Prostate gland (tissue), 2 donors: ENCODE measurements around the gene KIAA1614. TPM values are rescaled to one million over a fixed set of nuclear protein-coding genes. Genes with fewer than 3 reads are reported as not detected.

Source experiments
- DNase-seq: peaks from one replicate; pipeline ENCODE4 v3.0.0-alpha.2; 2019; ENCODE audit warnings: low spot score
- H3K27ac ChIP-seq, 2 donors: fragments of 200-600 bp; sonication (generic); 2 replicates each; pipeline ENCODE4 v1.5.1; 2017 to 2019
- H3K27me3 ChIP-seq: fragments of 200-600 bp; sonication (generic); replicated peaks from 2 replicates; pipeline ENCODE4 v1.5.1; 2019; ENCODE audit not compliant: insufficient read depth
- H3K36me3 ChIP-seq, 2 donors: fragments of 200-600 bp; sonication (generic); 1 replicate in 1 of 2; 2 replicates in 1 of 2; pipeline versions ENCODE4 v1.5.1 to v1.8.1; 2017 to 2019
- H3K4me1 ChIP-seq: fragments of 200-600 bp; sonication (generic); replicated peaks from 2 replicates; pipeline ENCODE4 v1.5.1; 2019
- H3K4me3 ChIP-seq, 2 donors: fragments of 200-600 bp; sonication (generic); 2 replicates each; pipeline ENCODE4 v1.5.1; 2017 to 2019
- H3K9me3 ChIP-seq: fragments of 200-600 bp; sonication (generic); 2 replicates; pipeline ENCODE4 v1.5.1; 2017
- CTCF ChIP-seq, 4 experiments: fragments of 200-600 bp in 2 of 4; fragments of 450-650 bp in 2 of 4; sonication (generic) in 2 of 4; IDR thresholded peaks; 1 replicate in 3 of 4; 2 replicates in 1 of 4; pipeline ENCODE4 v1.5.1; 2016 to 2019; ENCODE audit warnings: antibody characterized with exemption in 4 of 4, mild to moderate bottlenecking in 2 of 4, moderate library complexity in 2 of 4
- POLR2A ChIP-seq: fragments of 450-650 bp; IDR thresholded peaks from one replicate; pipeline ENCODE4 v1.6.1; 2016; ENCODE audit warnings: antibody characterized with exemption, mild to moderate bottlenecking
- POLR2AphosphoS5 ChIP-seq: sonication (generic); formaldehyde crosslinking; IDR thresholded peaks from one replicate; pipeline ENCODE4 v1.6.1; 2017; ENCODE audit warnings: antibody characterized with exemption
- WGBS: methylation state at CpG from one replicate; pipeline ENCODE4 v1.1.5; 2018; 5-methylcytosine and 5-hydroxymethylcytosine counted together
- intact Hi-C: fragments of 100-400 bp; cut with DNase I; formaldehyde crosslinking; loops from one replicate; pipeline ENCODE4 v1.14.2; 2022
- total RNA-seq, 2 donors: library from RNA; depleted of rRNA; stranded (reverse); fragments of >200 nt; gene quantifications; one replicate each; pipeline ENCODE4 v1.1.0, GENCODE V29; 2016

The KIAA1614 gene
- total RNA-seq, 2 donors from 2014 or later = 3.7 to 6.4 TPM

DNA sequence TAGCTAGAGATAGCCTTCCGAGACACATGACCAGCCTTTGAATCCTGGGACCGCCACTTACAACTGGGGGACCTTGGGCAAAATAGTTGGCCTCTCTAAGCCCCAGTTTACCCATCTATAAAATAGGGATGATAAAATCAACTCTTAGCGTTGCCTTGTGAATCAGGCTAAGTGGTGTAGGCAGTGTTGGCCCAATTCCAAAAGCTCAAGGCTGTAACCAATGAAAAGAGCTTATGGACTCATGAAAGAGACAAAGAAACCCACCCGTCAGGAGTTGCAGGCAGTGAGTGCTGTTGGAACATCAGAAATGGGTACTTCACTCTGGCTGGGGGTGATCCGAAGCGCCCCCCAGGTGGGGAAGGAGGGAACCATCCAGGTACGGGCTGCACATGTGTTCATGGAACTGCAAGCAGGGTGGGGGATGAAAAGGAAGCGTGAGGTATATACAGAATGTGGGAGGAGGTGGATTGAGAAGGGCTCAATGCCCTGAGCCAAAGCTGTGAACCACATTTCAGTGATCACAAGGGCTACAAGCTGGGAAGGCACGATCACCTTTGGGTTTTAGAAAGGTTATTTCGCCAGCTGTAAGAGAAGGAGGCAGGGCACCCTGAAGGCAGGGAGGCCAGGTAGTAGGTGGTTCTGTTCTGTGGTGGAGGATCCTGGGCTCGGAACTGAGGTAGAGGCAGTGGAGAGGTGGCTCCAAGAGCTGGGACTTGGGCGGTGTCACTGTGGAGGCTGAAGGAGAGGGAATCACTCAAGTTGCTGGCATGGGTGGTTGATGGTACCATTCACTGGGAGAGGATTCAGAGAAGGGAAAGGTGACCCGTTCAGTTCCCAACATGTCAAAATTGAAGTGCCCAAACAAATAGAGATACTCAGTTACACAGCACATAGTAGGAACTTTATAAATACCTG lies 11.4 kb upstream of the KIAA1614 start:
- Histone ChIP-seq H3K4me1 (no peaks in the 10 kb centered on the region), H3K27me3 (no peaks in the 10 kb centered on the region), H3K36me3 (no peaks in the 10 kb centered on the region), H3K9me3 (no peaks in the 10 kb centered on the region), H3K27ac (no peak overlapping the region), H3K4me3 (no peak overlapping the region)
- TF ChIP-seq POLR2A = no peak
- TF ChIP-seq POLR2AphosphoS5 = no peak
- TF ChIP-seq CTCF (IDR thresholded peaks at IDR 0.05) = no peak
- DNase-seq = no peak
- 76% methylated on average over 13 of the region's 13 CpGs for WGBS
- intact Hi-C loops = no loop called here

GRCh38 chr1:180902541-180902940 lies 10.2 kb upstream of the KIAA1614 start:
- H3K4me3 ChIP-seq = no peak overlapping the region
- DNase-seq = no peak
- H3K27me3 ChIP-seq = no peaks in the 10 kb centered on the region
- intact Hi-C loops = no loop called here
- TF ChIP-seq POLR2A (no peak), POLR2AphosphoS5 (no peak), CTCF (IDR thresholded peaks at IDR 0.05) (no peak)
- H3K9me3 ChIP-seq = no peaks in the 10 kb centered on the region
- no peaks in the 10 kb centered on the region for H3K36me3 ChIP-seq
- H3K27ac ChIP-seq = no peak overlapping the region
- WGBS = 68% methylated on average over 3 of the region's 3 CpGs
- H3K4me1 ChIP-seq = no peaks in the 10 kb centered on the region

- no peak overlapping the region for H3K27ac ChIP-seq
- H3K9me3 ChIP-seq = no peaks in the 10 kb centered on the region
- H3K4me3 ChIP-seq = no peak overlapping the region
- no peaks in the 10 kb centered on the region for H3K36me3 ChIP-seq
- H3K27me3 ChIP-seq = no peaks in the 10 kb centered on the region
- TF ChIP-seq POLR2A = no peak
- TF ChIP-seq POLR2AphosphoS5 = no peak
- no peak for TF ChIP-seq CTCF (IDR thresholded peaks at IDR 0.05)
- DNase-seq = no peak
- intact Hi-C loops = no loop called here
- WGBS = 91% methylated on average over 8 of the region's 8 CpGs
- H3K4me1 ChIP-seq = no peaks in the 10 kb centered on the region
These were observed 6.8 kb upstream of the KIAA1614 start for GRCh38 chr1:180905927-180906326.

DNA sequence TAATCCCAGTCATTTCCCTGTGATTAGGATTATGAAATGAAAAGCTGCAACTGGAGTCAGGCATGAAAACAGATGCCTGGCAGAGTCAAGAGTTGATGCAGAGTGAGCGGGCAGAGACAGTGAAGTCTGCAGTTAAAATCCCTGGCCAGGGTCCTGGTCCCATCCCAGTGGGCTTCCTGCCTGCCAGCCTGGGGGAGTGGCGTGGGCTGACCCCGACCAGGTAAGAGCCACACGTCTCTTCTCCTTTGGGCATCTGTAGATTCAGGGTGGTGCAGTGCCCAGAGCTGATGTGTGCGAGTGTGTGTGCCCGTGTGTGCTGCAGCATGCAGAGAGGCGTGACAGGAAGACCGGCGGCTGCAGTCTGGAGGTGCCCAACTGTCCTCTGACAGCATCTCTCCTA lies 6.2 kb upstream of the KIAA1614 start:
- no peak for DNase-seq
- intact Hi-C loops = no loop called here

More for the DNA sequence above, 6.2 kb upstream of the KIAA1614 start:
- H3K36me3 ChIP-seq = no peaks in the 10 kb centered on the region
- no peak overlapping the region for H3K27ac ChIP-seq
- TF ChIP-seq POLR2AphosphoS5 (no peak), POLR2A (no peak), CTCF (IDR thresholded peaks at IDR 0.05) (no peak)
- no peaks in the 10 kb centered on the region for H3K27me3 ChIP-seq
- 89% methylated on average over 9 of the region's 9 CpGs for WGBS
- H3K4me1 ChIP-seq = no peaks in the 10 kb centered on the region
- no peaks in the 10 kb centered on the region for H3K9me3 ChIP-seq
- H3K4me3 ChIP-seq = no peak overlapping the region
